HG02943 (cell line): Measurements from ENCODE around the gene CBFA2T2.
A peak's percentile ranks its signal among the peaks of the same experiment; 100 is the strongest.
"Not testable (repeated sequence)": the region's sequence is repeated elsewhere in the genome, so short reads cannot be mapped to it uniquely, and the experiment has no call there.

Source experiments
- ATAC-seq: cut with Tn5 transposase; IDR thresholded peaks from one replicate; pipeline ENCODE4 v1.9.1; 2021; ENCODE audit warnings: mild to moderate bottlenecking, low read depth, moderate library complexity; ENCODE audit not compliant: unreplicated experiment

The CBFA2T2 gene

GRCh38 chr20:33541074-33541473 is 51.2 kb downstream of the CBFA2T2 start:
- no peak for ATAC-seq

GRCh38 chr20:33541797-33542196 is 51.9 kb downstream of the CBFA2T2 start:
- ATAC-seq, result no peak

- no peak for ATAC-seq
Observed at GRCh38 chr20:33545763-33546162, 55.9 kb downstream of the CBFA2T2 start.

GRCh38 chr20:33549229-33549999 is 59.5 kb downstream of the CBFA2T2 start:
- ATAC-seq, result no peak

- ATAC-seq, result no peak
Observed at GRCh38 chr20:33551778-33552177, 61.9 kb downstream of the CBFA2T2 start.

GRCh38 chr20:33552519-33552918 is 62.6 kb downstream of the CBFA2T2 start:
- no peak for ATAC-seq

GRCh38 chr20:33553516-33553915 is 63.6 kb downstream of the CBFA2T2 start:
- ATAC-seq, result no peak

- peak; percentile 89 for ATAC-seq
Observed at GRCh38 chr20:33554914-33555420, 65.1 kb downstream of the CBFA2T2 start.

- ATAC-seq, result no peak
Observed at GRCh38 chr20:33555755-33556154, 65.9 kb downstream of the CBFA2T2 start.

GRCh38 chr20:33556246-33556645 is 66.3 kb downstream of the CBFA2T2 start:
- ATAC-seq, result no peak

GRCh38 chr20:33558348-33559144 is 68.7 kb downstream of the CBFA2T2 start:
- no peak for ATAC-seq

- no peak for ATAC-seq
Observed at GRCh38 chr20:33559212-33559611, 69.3 kb downstream of the CBFA2T2 start.

- ATAC-seq, result no peak
Observed at GRCh38 chr20:33560026-33560425, 70.1 kb downstream of the CBFA2T2 start.

- not testable (repeated sequence) for ATAC-seq
Observed at GRCh38 chr20:33561053-33561452, 71.2 kb downstream of the CBFA2T2 start.

GRCh38 chr20:33561692-33562601 is 72.1 kb downstream of the CBFA2T2 start:
- no peak for ATAC-seq

- ATAC-seq, result no peak
Observed at GRCh38 chr20:33563788-33564187, 73.9 kb downstream of the CBFA2T2 start.

- ATAC-seq, result no peak
Observed at GRCh38 chr20:33566781-33567603, 77.1 kb downstream of the CBFA2T2 start.

GRCh38 chr20:33567949-33568348 is 78.1 kb downstream of the CBFA2T2 start:
- ATAC-seq, result no peak

GRCh38 chr20:33568378-33568777 is 78.5 kb downstream of the CBFA2T2 start:
- peak; percentile 62 for ATAC-seq
